Stimulated activated CD4-positive, alpha-beta T cell treated with anti-CD3 and anti-CD28 coated beads, Interleukin-12 subunit alpha, Interleukin-12 subunit beta, amount 100 ng/mL, for 48 hours (primary cell): Measurements from ENCODE around the gene ANP32E.
"Not testable (repeated sequence)": the region's sequence is repeated elsewhere in the genome, so short reads cannot be mapped to it uniquely, and the experiment has no call there.

Source experiments
- DNase-seq, 3 donors: peaks; one replicate each; pipeline ENCODE4 v3.0.0-alpha.2; 2020; ENCODE audit warnings: low read depth in 2 of 3, low spot score in 1 of 3

Gene ANP32E

DNA sequence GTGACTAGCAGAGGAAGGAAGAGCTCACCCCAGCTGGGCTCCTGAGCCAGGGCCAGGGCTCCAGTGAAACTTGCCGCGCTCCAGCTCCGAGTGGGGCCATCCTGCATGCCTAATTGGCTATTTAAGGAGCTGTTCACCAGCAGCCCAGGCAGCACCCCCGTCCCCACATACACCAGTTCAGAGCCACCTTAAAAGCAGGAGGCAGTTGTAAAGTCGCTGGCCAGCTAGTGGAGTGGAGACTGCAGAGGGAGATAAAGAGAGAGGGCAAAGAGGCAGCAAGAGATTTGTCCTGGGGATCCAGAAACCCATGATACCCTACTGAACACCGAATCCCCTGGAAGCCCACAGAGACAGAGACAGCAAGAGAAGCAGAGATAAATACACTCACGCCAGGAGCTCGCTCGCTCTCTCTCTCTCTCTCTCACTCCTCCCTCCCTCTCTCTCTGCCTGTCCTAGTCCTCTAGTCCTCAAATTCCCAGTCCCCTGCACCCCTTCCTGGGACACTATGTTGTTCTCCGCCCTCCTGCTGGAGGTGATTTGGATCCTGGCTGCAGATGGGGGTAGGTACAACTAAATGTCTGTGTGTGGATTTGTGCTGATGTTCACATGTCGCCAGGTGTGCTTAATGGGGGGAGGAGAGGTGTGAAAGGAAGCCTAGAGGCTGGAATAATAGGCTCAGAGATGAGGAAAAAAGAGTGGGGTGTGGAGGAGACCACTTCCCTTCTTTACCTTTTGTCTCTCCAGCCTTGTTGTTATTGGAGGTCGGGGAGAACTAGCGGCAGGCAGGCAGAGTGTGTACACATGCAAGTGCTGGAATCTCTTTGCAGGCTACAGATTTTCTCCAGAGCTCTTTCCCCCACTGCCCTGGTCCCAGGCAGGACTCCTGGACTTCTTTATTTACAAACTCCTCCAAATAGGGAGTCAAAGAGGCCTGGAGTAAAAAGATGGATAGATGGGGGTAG lies 22.0 kb upstream of the ANP32E start, which contains the start of gene CA14:
CA14 (plus strand) TSS at position 151 of the 962 bp plus-strand sequence; CDS start at position 506, 355 bp downstream.
- no peak for DNase-seq

DNA sequence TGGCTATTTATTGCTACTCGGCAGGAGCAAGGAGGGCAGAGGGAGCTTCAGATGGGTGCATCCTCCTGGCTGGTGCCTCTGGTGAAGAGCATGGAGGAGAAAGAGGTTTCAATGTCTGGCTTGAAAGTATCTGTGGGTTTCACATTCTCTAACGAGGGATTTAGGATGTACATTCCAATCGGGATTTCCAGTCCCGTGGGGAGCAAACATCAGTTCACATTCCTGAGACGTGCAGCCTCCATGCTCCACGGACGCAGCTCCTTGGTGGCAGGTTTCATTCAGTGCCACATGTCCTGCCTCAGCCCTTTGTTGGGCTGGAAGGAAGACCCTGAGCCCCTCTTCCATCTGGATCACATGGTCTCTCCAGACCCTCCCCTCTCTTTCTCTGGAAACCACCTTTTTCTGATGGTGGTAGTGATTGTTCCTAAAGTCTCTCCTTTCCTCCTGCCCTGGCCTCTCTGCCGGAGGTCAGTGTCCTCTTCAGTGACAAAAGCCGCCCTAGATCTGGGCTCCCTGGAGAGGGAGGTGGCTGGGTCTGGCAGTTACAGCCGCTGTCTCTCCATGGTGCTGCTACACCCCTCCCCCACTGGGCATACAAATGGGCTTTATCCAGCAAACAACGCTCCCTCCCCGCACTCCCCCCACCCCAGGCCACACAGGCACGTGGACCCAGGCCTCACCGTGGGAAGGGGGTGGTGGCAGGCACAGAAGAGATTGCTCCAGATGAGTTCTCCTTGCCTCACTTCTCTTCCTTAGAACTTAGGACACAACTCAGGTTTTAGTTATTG lies 20.8 kb upstream of the ANP32E start:
- DNase-seq: no peak

DNA sequence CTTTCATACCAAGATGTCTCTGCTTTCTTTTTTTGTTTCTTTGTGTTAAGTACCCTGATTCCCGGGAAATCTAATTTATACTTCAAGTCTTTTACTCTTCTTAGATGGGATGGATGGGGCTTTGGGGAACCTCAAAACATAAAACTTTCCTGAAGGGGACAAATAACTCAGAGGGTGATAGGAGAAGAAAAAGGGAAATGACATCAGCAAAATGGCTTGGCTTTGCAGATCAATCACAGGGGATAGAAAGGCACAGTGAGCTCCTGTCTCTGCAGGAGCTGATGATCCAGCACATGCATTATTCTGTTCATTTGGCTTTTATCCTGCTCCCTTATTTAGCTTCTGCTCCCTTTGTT lies 20.3 kb upstream of the ANP32E start:
- no peak for DNase-seq

DNA sequence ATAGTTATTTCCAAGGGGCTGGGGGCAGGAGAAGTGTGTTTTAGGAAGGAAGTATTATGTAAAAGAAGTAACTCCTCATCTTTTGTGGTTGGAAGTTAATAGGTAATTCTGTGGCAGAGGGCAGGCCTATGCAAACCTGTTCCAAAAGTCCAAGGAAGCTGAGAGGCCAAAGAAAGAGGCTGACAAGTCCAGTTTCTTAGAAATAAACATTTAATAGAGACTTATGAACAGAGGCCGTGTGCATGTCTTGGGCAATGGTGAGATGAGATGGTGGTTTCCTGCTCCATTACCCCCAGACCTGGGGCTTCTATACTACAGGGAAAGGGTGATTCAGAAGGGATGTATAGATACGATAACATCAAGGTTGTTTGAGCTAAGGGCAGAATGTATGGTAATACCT lies 14.0 kb upstream of the ANP32E start:
- DNase-seq: no peak

DNA sequence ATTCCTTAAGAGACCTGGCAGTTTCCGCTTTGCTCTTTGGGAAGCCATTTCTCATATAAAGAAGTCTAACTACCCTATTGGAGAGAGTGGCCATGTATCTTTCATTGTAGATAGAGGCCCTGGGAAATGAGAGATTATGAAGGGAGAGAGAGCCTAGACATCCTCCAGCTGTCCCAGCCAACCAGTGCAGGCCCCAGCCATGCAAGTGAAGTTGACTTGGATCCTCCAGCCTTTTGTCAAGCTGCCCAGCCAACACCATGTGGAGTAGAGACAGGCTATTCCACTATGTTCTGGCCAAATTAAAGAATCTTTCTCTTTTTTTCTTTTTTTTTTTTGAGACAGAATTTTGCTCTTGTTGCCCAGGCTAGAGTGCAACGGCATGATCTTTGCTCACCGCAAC lies 7.1 kb upstream of the ANP32E start:
- no peak for DNase-seq

DNA sequence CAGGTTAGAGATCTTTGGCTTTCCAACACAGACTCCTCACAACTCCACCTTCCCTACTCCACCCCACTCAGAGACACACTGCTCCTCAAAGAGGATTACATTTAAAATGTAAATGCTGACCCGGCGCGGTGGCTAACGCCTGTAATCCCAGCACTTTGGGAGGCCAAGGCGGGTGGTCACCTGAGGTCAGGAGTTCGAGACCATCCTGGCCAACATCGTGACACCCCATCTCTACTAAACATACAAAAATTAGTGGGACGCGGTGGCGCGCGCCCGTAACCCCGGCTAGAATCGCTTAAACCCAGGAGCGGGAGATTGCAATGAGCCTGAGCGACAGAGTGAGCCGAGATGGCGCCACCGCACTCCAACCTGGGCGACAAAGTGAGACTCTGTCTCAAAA lies 1.8 kb upstream of the ANP32E start:
- no peak for DNase-seq

DNA sequence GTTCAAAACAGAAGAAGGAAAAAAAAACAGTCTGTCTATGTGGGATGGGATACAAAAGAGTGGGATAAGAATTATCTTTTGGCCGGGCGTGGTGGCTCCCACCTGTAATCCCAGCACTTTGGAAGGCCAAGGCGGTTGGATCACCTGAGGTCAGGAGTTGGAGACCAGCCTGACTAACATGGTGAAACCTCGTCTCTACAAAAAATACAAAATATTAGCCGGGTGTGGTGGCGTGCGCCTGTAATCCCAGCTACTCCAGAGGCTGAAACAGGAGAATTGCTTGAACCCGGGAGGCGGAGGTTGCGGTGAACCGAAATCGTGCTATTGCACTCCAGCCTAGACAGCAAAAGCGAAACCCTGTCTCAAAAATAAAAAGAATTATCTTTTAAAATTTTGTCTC lies 1.3 kb upstream of the ANP32E start:
- DNase-seq: not testable (repeated sequence)

DNA sequence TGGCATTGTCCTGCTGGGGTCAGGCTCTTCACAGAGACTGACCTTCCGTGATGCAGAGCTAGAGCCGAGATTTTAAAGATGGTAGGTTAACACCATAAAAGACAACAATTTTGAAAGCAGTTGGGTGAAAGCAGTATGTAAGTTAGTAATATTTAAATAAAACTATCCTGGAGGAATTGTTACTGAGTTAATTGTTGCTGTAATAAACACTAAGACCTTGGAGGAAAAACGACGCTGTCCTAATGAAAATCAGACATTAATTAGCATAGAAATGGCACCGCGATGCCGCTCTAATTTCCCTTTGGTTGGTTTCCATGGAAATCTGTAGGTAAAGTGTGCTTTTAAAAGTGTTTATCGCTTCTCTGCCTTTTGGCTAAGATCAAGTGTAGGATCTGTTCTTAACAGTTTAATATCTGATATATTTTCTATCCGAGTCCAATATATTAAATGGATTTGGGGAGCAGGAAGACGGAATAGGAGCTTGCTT lies 745 bp upstream of the ANP32E start:
- DNase-seq: no peak

DNA sequence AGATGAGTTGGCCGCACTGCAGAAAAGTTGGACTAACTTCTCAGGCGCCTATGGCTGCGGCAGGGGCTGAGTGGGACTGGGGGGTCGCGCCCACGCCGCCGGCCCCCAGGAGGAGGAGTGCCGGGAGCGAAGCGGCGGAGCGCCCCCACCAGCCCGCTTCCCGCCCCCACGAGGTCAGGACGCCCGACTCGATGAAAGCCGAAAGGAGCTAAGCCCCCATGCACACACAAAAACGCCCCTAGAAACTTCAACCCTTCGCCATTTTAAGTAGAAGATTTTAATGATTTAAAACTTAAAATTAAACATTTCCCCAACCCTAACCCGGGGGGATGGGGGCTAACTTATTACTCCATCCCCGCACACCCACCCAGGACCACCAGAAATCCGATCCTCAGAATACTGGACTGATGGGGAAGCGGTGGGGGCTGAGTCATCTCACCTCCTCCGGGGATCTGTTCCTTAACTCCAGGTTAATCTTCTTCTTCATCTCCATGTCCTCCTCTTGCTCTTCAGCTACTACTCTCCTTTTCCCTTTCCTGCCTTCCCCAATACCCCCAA lies 539 bp downstream of the ANP32E start:
- peak in 2 of 3 donors; percentile 8 to 15 for DNase-seq

DNA sequence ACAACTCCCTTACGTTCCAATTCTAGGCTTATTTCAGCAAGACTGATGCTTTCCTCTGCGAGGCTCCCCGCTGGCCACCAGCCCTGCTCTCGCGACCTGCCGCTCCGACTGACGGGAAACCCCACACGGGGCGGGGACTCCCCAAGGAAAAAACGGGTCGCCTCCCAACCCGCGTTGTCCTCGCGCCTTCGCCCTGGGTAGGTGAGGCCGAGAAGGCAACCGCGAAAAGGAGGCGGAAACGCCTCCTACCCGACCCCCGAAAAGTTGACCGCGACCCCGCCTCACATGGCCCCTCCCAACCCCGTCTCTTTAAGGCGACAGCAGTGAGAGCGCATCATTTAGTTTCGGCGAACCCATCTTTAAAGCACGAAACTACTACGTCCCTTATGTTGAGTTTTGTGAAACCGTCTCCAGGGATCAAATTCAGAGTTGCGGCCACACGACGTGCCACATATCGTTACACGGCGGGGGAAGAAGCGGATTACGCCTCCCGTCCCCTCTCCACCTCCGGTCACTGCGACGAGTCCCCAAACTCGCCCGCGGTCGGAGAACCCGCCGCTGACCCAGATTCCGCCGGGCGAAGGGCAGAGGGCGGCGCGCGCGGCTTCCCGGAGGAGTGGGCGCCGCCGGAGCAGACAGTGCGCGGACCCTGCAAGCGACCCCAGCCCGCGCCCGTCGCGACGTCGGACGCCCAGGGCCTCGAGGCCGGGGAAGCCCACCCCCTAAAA lies 1.2 kb downstream of the ANP32E start:
- peak; percentile 82 to 91 (median 87) for DNase-seq

DNA sequence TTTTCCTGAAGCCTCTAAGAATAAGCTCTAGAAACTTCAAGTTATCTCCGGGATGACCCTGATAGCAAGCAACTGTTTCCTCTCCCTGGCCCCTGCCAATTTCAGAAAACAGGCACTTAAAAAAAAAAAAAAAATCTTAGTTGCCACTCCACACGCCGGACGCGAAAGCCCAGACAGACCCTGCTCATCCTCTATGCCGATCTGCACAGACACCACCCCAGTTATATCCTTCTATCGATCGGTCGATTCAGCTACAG lies 1.7 kb downstream of the ANP32E start:
- peak in 1 of 3 donors; percentile 20 for DNase-seq

DNA sequence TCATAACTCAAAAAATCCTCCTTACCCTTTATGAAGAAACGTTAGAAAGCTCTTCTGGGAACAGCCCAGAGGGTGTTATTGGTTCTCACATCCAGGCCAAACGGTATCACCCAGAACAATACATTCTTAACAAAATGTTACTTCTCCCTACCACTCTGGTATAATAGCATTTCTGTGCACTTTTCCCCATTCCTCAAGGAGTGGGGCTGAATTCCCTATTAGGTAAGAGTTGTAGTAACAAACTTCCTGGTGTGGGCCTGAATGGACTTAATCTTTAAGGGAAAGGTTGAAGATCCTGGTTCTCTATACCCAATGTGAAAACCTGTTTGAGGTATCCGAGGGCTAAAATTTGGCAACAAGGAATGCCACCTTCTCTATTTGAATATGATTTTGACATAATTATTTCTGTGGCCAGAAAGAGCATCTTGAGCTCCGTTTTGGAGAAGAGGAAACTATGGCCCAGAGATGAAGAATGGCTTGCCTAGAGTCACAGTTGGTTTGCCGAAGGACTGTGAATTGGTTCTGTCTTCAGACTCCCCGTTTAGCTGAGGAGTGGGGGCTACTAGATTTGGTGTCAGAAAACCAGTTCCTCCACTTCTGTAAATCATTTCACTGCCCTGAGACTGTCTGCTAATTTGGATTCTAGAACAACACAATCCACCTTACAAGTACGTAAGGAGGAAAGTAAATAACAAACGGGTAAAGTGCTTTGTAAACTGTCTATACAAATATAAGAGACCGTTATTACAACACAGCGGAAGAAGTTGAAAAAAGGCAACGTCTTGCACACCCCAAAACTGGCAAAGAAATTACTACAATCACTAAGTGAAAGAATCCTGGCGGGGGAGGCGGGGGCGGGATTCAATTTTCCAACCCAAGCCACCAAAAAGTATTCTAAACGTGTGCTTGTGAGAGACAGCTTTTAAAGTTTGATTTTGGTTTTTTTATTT lies 2.3 kb downstream of the ANP32E start:
- peak; percentile 23 to 50 (median 43) for DNase-seq

DNA sequence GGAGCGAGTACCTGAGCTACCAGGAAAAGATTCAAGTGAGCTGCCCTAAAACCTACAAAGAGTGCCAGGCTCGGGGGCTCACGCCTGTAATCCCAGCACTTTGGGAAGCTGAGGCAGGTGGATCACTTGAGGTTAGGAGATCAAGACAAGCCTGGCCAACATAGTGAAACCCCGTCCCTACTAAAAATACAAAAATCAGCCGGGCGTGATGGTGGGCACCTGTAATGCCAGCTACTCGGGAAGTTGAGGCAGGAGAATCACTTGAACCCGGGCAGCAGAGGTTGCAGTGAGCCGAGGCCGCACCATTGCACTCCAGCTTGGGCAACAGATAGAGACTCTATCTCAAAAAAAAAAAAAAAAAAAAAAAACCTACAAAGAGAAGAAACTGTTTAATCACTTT lies 3.0 kb downstream of the ANP32E start:
- DNase-seq: not testable (repeated sequence)

DNA sequence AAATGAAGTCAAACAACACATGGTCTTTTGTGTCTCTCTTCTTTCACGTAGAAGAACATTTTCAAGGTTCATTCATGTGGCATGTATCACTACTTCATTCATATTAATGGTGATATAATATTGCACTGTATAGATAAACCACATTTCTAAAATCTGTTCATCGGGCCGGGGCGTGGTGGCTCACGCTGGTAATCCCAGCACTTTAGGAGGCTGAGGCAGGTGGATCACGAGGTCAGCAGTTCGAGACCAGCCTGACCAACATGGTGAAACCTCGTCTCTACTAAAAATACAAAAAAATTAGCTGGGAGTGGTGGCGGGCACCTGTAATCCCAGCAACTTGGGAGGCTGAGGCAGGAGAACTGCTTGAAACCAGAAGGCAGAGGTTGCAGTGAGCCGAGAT lies 7.7 kb downstream of the ANP32E start:
- not testable (repeated sequence) for DNase-seq

DNA sequence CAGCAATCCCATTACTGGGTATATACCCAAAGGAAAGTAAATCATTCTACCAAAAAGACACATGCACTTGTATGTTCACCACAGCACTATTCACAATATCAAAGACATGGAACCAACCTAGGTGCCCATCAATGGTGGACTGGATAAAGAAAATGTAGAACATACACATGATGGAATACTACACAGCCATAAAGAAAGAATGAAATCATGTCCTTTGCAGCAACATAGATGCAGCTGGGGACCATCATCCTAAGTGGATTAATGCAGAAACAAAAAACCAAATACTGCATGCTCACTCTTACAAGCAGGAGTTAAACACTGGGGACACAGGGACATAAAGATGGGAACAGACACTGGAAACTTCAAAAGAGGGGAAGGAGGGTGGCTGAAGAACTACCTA lies 8.7 kb downstream of the ANP32E start:
- no peak for DNase-seq

DNA sequence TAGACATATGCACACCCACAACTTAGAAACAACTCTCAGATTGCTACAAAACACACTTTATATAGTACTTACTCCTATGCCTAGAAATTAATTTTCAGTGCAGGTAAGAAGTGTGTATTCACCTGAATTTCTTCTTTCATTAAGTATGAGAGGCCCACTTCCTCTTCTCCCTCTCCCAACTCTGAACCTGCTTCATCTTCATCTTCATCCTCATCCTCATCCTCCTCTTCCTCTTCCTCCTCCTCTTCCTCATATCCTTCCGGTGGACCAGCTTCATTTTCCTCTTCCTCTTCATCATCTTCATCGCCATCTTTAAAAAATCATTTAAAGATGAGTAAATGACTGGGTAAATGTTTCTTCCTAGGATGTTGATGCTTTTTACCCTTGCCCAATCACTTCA lies 9.4 kb downstream of the ANP32E start:
- DNase-seq: no peak

DNA sequence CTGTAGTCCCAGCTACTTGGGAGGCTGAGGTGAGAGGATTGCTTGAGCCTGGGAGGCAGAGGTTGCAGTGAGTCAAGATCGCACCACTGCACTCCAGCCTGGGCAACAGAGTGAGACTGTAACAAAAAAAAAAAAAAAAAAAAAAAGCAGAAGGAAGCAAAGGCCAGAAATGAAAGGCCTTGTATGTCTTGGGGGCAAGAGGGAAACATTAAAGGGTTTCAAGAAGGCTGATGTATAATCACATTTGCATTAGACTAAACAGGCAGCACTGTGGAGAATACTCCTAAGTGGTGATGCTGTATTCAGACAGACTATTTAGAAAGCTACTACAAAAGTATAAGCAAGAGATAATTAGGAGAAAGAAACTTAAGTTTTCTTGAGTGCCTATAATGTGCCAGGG lies 10.4 kb downstream of the ANP32E start:
- no peak for DNase-seq

DNA sequence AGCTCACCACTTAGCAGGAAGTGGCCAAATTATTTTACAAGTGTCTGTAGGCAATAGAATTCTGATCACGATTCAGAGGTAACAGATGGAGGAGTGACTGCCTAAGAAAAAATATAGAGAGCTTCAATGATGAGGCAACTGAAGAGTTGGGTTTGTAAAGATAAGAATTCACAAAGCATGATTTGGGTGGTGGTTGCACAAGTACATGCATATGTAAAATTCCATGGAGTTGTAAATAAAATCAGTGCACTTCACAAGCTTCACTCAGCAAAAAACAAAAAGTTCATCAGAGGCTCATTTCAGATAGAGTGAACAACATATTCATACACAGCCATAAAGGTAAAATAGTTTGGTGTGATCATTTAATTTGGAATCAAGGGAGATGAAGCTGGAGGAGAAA lies 10.9 kb downstream of the ANP32E start:
- DNase-seq: no peak

DNA sequence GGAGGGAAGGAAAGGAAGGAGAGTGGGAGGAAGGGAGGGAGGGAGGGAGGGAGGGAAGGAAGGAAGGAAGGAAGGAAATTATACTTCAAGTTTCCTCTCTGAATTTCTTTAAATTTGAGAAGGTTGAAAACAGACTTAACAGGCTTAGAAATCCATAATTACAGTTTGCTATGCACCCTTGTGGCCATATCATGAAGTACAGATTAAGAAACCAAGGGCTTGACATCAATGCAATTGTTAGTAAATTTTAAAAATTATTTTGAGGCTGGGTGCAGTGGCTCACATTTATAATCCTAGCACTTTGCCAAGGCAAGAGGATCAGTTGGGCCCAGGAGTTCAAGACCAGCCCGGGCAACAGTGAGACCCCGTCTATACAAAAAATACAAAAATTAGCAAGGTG lies 14.4 kb downstream of the ANP32E start:
- no peak for DNase-seq

DNA sequence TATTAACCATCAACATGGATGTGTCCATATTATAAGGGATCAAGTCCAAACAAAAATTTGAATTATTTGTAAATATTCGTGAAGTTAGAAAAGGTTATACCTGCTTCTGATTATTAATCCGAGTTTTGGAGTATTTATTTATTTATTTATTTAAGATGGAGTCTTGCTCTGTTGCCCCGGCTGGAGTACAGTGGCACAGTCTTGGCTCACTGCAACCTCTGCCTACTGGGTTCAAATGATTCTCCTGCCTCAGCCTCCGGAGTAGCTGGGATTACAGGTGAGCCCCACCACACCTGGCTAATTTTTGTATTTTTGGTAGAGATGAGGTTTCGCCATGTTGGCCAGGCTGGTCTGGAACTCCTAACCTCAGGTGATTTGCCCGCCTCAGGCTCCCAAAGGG lies 20.1 kb downstream of the ANP32E start:
- DNase-seq: not testable (repeated sequence)
